Measurements from ENCODE around the gene ZFR. TPM values are rescaled to one million over a fixed set of nuclear protein-coding genes. Genes with fewer than 3 reads are reported as not detected.

Gene ZFR
- total RNA-seq, 1 donor = 118 TPM

DNA sequence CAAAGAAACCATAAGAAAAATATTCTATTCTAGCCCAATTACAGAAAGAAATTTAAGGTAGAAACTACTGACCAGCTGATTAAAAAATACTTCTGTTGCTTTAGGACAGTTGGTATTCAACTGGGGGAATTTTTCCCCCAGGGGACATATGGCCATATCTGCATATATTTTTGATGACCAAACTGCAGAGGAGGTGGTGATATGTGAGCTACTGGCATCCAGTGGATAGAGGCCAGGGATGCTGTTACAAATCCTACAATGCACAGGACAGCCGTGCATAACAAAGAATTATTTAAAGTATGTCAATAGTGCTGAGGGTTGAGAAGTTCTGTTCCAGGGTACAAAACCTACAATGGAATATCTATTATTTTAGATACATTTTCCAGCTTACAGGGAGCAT lies 24.0 kb downstream of the ZFR start:
- TF ChIP-seq, protein P1, sequence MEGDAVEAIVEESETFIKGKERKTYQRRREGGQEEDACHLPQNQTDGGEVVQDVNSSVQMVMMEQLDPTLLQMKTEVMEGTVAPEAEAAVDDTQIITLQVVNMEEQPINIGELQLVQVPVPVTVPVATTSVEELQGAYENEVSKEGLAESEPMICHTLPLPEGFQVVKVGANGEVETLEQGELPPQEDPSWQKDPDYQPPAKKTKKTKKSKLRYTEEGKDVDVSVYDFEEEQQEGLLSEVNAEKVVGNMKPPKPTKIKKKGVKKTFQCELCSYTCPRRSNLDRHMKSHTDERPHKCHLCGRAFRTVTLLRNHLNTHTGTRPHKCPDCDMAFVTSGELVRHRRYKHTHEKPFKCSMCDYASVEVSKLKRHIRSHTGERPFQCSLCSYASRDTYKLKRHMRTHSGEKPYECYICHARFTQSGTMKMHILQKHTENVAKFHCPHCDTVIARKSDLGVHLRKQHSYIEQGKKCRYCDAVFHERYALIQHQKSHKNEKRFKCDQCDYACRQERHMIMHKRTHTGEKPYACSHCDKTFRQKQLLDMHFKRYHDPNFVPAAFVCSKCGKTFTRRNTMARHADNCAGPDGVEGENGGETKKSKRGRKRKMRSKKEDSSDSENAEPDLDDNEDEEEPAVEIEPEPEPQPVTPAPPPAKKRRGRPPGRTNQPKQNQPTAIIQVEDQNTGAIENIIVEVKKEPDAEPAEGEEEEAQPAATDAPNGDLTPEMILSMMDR (IDR thresholded peaks at IDR 0.05; ENCODE audit: insufficient read depth, low read length) = no peak
- H3K4me3 ChIP-seq (ENCODE audit: low read depth, low read length) = no peak overlapping the region
- DNase-seq (ENCODE audit: low read depth) = peak; percentile 35

DNA sequence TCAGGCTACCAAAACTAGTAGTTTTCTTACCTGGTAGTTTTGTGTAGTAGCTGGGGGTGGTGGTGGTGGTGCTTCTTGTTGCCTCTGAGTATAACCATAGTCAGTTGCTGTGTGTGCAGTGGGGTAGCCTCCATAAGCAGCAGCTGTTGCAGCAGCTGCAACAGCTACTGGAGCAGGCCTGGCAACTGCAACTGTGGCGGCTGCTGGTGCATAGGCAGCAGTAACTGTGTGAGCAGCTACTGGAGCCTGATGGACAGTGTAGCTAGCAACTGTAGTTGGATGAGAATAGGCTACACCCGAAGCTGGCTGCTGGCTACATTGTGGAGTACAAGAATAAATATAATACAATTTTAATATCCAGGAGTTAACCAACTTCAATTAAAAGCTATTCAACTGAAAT lies 24.7 kb downstream of the ZFR start:
- TF ChIP-seq, protein P1 (IDR thresholded peaks at IDR 0.05; ENCODE audit: insufficient read depth, low read length) = no peak
- H3K4me3 ChIP-seq (ENCODE audit: low read depth, low read length) = no peak overlapping the region
- DNase-seq (ENCODE audit: low read depth) = no peak

DNA sequence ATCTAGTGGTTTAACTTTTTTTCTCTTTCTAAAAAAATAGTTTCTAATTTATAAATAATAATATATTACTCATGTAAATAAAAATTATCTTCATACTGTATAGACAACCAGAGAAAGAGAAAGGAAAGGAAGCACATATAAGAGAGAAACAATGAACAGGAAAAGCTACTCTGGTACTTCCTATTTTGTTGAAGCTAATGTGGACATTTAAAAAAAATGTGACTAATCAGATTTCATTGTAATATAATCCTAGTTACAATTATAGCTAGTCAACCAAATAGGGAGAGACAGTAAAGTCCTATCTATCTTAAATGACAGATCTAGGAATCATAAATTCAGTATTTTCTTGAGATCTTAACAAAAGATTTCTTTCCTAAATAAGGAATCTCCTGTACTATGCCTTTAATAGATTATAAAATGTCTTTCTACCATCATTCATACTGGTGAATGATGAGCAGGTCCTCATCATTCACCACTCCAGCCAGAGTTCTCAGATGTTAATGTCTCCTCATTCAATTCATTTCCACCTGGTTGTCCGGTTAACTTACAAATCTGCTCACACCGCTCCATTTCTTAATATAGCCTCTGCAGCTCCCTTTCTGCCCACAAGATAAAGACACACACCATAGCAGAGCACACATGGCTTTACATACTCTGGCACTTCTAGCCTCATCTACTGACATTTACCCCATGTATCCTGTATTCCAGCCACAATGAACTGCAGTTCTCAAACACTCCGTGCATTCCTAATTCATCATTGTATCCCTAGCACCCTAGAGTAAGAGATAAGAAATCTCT lies 30.9 kb downstream of the ZFR start:
- DNase-seq (ENCODE audit: low read depth) = peak; percentile 45
- TF ChIP-seq, protein P1 (IDR thresholded peaks at IDR 0.05; ENCODE audit: insufficient read depth, low read length) = no peak
- H3K4me3 ChIP-seq (ENCODE audit: low read depth, low read length) = no peak overlapping the region

DNA sequence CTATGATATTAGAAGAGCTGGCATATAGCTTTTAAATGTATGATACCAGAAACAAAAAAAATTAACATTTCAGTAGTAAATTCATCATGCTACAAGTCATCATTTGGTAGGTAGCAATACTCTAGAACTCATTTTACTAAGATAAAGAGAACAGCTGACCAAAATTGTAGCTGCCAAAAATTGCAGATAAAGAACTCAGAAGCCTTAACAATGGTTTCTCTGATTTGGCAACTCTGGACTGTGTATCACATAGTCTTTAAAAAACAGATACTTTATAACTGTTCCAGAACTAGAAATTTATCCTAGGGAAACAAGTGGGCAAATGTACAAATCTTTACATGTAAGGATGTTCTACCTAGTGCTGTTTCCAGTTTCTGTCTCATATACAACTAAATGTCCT lies 33.9 kb downstream of the ZFR start:
- TF ChIP-seq, protein P1 (IDR thresholded peaks at IDR 0.05; ENCODE audit: insufficient read depth, low read length) = no peak
- no peak overlapping the region for H3K4me3 ChIP-seq (ENCODE audit: low read depth, low read length)
- peak; percentile 86 for DNase-seq (ENCODE audit: low read depth)

- DNase-seq (ENCODE audit: low read depth) = no peak
- H3K4me3 ChIP-seq (ENCODE audit: low read depth, low read length) = no peak overlapping the region
- TF ChIP-seq, protein P1 (IDR thresholded peaks at IDR 0.05; ENCODE audit: insufficient read depth, low read length) = no peak
Observed at GRCh38 chr5:32406650-32407049, 37.9 kb downstream of the ZFR start.

GRCh38 chr5:32405507-32405906 lies 39.0 kb downstream of the ZFR start:
- no peak for DNase-seq (ENCODE audit: low read depth)
- TF ChIP-seq, protein P1 (IDR thresholded peaks at IDR 0.05; ENCODE audit: insufficient read depth, low read length) = no peak
- no peak overlapping the region for H3K4me3 ChIP-seq (ENCODE audit: low read depth, low read length)

DNA sequence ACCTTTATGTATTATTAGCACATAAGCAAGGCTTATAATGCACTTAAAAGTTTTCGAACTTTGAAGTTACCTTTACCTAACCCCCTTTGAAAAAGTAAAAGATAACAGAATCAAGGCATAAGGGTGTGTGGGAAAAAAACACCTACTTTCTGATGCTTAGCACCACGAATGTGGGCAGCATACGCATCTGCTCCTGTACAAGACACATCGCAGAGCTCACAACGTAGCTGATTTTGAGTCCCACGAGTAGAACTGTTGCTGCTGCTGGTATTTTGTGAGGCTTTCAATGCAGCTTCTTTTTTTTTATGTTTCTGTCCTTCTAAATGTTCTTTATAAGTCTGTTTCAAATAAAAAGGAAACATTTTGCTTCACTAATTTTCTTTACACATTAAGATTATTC lies 40.8 kb downstream of the ZFR start:
- DNase-seq (ENCODE audit: low read depth) = no peak
- TF ChIP-seq, protein P1 (IDR thresholded peaks at IDR 0.05; ENCODE audit: insufficient read depth, low read length) = no peak
- no peak overlapping the region for H3K4me3 ChIP-seq (ENCODE audit: low read depth, low read length)
